K562 (cell line): ENCODE results near the gene MALRD1. TPM values are rescaled to one million over a fixed set of nuclear protein-coding genes. Genes with fewer than 3 reads are reported as not detected.

Experiments used
- ATAC-seq: fragments of 200-7000 bp; cut with Tn5 transposase; 3 replicates; pipeline ENCODE4 v1.9.1; 2020; ENCODE audit warnings: moderate library complexity
- BruUV-seq: library from RNA; stranded (reverse); fragments of 400-500 nt; replicated peaks from 2 replicates; lab custom pipeline; 2021; lab: Mats Ljungman, UMichigan
- CTCF ChIA-PET: fragments of 300-600 bp; formaldehyde crosslinking; extraction: SDS; loops from one replicate; lab custom pipeline; 2021; ENCODE audit warnings: low intra/inter-chr PET ratio; lab: Yijun Ruan, JAX
- POLR2A ChIA-PET: fragments of 300-600, 350-650 bp; sonication (Branson Sonifier 250); formaldehyde crosslinking; extraction: SDS; loops from one replicate; lab custom pipeline; 2021; ENCODE audit warnings: antibody characterized with exemption, inconsistent platforms; lab: Yijun Ruan, JAX
- DNase-seq, 4 experiments: peaks; one replicate each; pipeline versions ENCODE4 v3.0.0 to v3.0.0-alpha.2; 2011 to 2018; ENCODE audit warnings: low spot score in 3 of 4, mixed read lengths in 3 of 4; ENCODE audit errors: extremely low read depth in 1 of 4
- FAIRE-seq: peaks from 2 replicates; lab custom pipeline; 2011; peaks lifted over from hg19 to GRCh38; lab: Jason Lieb, UNC
- H2AFZ ChIP-seq: 2 replicates; pipeline ENCODE4 v1.6.0; 2011; ENCODE audit warnings: low read depth, low read length, control low read depth, inconsistent platforms
- H3K27ac ChIP-seq: fragments of 200-600 bp; 3 replicates; pipeline ENCODE4 v1.8.0; 2011; ENCODE audit warnings: low read depth, mild to moderate bottlenecking, control low read depth, inconsistent platforms, low read length, moderate library complexity, mixed read lengths; ENCODE audit errors: extremely low read depth
- H3K27me3 ChIP-seq, 2 experiments: fragments of 300-600 bp in 1 of 2; 2 replicates in 1 of 2; 3 replicates in 1 of 2; pipeline versions ENCODE4 v1.6.0 to v1.8.0; 2011; ENCODE audit warnings: inconsistent platforms in 2 of 2, low read length in 2 of 2, mild to moderate bottlenecking in 1 of 2, mixed read lengths in 1 of 2, moderate library complexity in 1 of 2; ENCODE audit not compliant: control insufficient read depth in 2 of 2, insufficient read depth in 2 of 2
- H3K36me3 ChIP-seq: fragments of 300-600 bp; 3 replicates; pipeline ENCODE4 v1.8.0; 2011; ENCODE audit warnings: mild to moderate bottlenecking, low read length, inconsistent platforms; ENCODE audit not compliant: control insufficient read depth, insufficient read depth
- H3K4me1 ChIP-seq, 2 experiments: fragments of 200-600 bp in 1 of 2; replicated peaks in 1 of 2; 2 replicates in 1 of 2; 3 replicates in 1 of 2; pipeline versions ENCODE4 v1.5.1 to v1.8.0; 2011; ENCODE audit warnings: inconsistent platforms in 2 of 2, low read length in 2 of 2, mild to moderate bottlenecking in 1 of 2, mixed read lengths in 1 of 2, moderate library complexity in 1 of 2; ENCODE audit not compliant: control insufficient read depth in 2 of 2, insufficient read depth in 2 of 2
- H3K4me2 ChIP-seq: 2 replicates; pipeline ENCODE4 v1.6.1; 2011; ENCODE audit warnings: low read length, control low read depth, inconsistent platforms, mixed read lengths; ENCODE audit not compliant: insufficient read depth
- H3K4me3 ChIP-seq: fragments of 200-600 bp; sonication (generic), shearing (Covaris generic); 2 replicates; pipeline ENCODE4 v1.5.1; 2016; ENCODE audit warnings: control low read depth, inconsistent platforms
- H3K79me2 ChIP-seq: fragments of 200-600 bp; 3 replicates; pipeline ENCODE4 v1.8.0; 2011; ENCODE audit warnings: low read length, inconsistent platforms; ENCODE audit not compliant: control insufficient read depth, insufficient read depth
- H3K9ac ChIP-seq, 2 experiments: 2 replicates each; pipeline versions ENCODE4 v1.6.0 to v1.6.1; 2011; ENCODE audit warnings: low read depth in 2 of 2, low read length in 2 of 2, control low read depth in 1 of 2, inconsistent platforms in 1 of 2, mild to moderate bottlenecking in 1 of 2, mixed read lengths in 1 of 2; ENCODE audit not compliant: insufficient read depth in 1 of 2
- H3K9me1 ChIP-seq: one replicate; pipeline ENCODE4 v1.6.0; 2011; ENCODE audit warnings: inconsistent platforms, mild to moderate bottlenecking, low read length, moderate library complexity; ENCODE audit not compliant: control insufficient read depth, insufficient read depth
- H3K9me3 ChIP-seq: replicated peaks from 2 replicates; pipeline ENCODE4 v1.5.1; 2011; ENCODE audit warnings: low read depth, low read length, inconsistent platforms; ENCODE audit not compliant: control insufficient read depth, insufficient read depth
- H4K20me1 ChIP-seq: replicated peaks from 2 replicates; pipeline ENCODE4 v1.6.1; 2011; ENCODE audit warnings: low read length, inconsistent platforms, mixed read lengths; ENCODE audit not compliant: control insufficient read depth, insufficient read depth
- DIDO1 ChIP-seq: fragments of 450-650 bp; IDR thresholded peaks from 2 replicates; pipeline ENCODE4 v1.6.1; 2016; ENCODE audit warnings: low read depth, missing biosample characterization, missing genetic modification characterization
- GATAD2B ChIP-seq: fragments of 450-650 bp; IDR thresholded peaks from 2 replicates; pipeline ENCODE4 v1.6.1; 2017; ENCODE audit warnings: mild to moderate bottlenecking, borderline replicate concordance
- MAFF ChIP-seq: IDR thresholded peaks from 2 replicates; pipeline ENCODE4 v1.6.1; 2012; ENCODE audit warnings: low read length, improper control_type of control experiment
- NFE2 ChIP-seq: IDR thresholded peaks from 2 replicates; pipeline ENCODE4 v1.6.1; 2014; ENCODE audit warnings: antibody characterized with exemption, low read depth
- ZNF165 ChIP-seq: fragments of 250-450 bp; sonication (Bioruptor Pico); IDR thresholded peaks from 2 replicates; pipeline ENCODE4 v1.4.0; 2020; ENCODE audit warnings: borderline replicate concordance
- WGBS: fragments of 100-300 bp; shearing (Covaris generic); methylation state at CpG from one replicate; pipeline ENCODE4 v1.1.6; 2016; ENCODE audit warnings: low coverage, mixed read lengths; ENCODE audit not compliant: insufficient coverage; ENCODE audit errors: missing lambda C conversion rate; 5-methylcytosine and 5-hydroxymethylcytosine counted together
- in situ Hi-C: fragments of 300-500 bp; cut with MboI; formaldehyde crosslinking; loops from 4 replicates; pipeline ENCODE4 v1.15.0; 2018; ENCODE audit warnings: inconsistent platforms, mixed read lengths
- intact Hi-C: fragments of 100-400 bp; cut with micrococcal nuclease; formaldehyde crosslinking; loops from 2 replicates; pipeline ENCODE4 v1.14.2; 2022
- polyA plus RNA-seq, 8 experiments: library from polyadenylated mRNA; depleted of rRNA in 4 of 8; stranded (reverse) in 5 of 8; unstranded in 3 of 8; fragments of >200 nt; fragmentation: Nextera tagmentation in 2 of 8; fragmentation: Illumina TruSeq in 1 of 8; extraction: Ambion mirVana in 2 of 8; extraction: Trizol in 1 of 8; gene quantifications; 2 replicates each; pipeline versions ENCODE4 v1.2.1 to v1.2.3, GENCODE V29; 2011 to 2014; ENCODE audit warnings: inconsistent platforms in 1 of 8, missing spikeins in 1 of 8
- total RNA-seq, 7 experiments: library from RNA; depleted of rRNA in 6 of 7; stranded (reverse); fragments of >200 nt in 6 of 7; fragmentation: Illumina TruSeq in 2 of 7; extraction: Trizol in 2 of 7; gene quantifications; 2 replicates each; pipeline versions ENCODE4 v1.2.1 to v1.2.3, GENCODE V29; 2011 to 2021; ENCODE audit warnings: low replicate concordance in 1 of 7
- TF ChIP-seq, protein P1 (sequence below): sonication (generic); formaldehyde crosslinking; IDR thresholded peaks from 2 replicates; pipeline ENCODE4 v1.8.1; 2023; ENCODE audit warnings: mild to moderate bottlenecking, missing genetic modification reagents

The MALRD1 gene
- total and polyA plus RNA-seq, 9 of the 15 experiments (the other 6 are each of a cell fraction or from before 2014, with no cell fraction given): not detected

DNA sequence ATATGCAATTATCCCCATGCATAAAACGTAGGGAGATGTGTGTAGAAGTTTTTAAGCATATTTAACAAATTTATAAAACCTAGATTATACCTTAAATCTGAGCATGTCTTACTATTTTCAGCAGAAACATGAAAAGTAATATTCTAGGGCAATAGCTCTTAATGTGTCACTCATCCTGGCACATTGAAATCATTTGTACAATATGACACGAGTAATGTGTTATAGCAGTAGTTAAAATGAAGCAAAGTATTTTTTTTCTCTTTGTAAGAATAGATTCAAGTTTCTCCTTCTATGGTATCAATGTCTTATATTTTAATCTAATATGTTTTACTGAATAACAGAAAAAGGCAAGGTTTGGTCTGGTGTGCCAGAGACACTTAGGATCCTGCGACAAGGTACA, 492.7 kb downstream of the MALRD1 start:
- H3K9ac ChIP-seq: no peak overlapping the region
- no peak for ATAC-seq
- no peak overlapping the region for H3K4me2 ChIP-seq
- no TSS peak for BruUV-seq
- H3K9me3 ChIP-seq: no peaks in the 10 kb centered on the region
- ChIA-PET CTCF (no interaction called here), POLR2A (no interaction called here)
- no peaks in the 10 kb centered on the region for H3K9me1 ChIP-seq
- H3K4me1 ChIP-seq: no peaks in the 10 kb centered on the region
- intact Hi-C loops (no loop called here), in situ Hi-C loops (no loop called here)
- no peaks in the 10 kb centered on the region for H3K36me3 ChIP-seq
- FAIRE-seq: no peak
- no peak overlapping the region for H2AFZ ChIP-seq
- H3K27me3 ChIP-seq: no peaks in the 10 kb centered on the region
- WGBS: 0% methylated on average over 3 of the region's 3 CpGs
- no peak for TF ChIP-seq ZNF165 (CRISPR knock-in tag)
- TF ChIP-seq GATAD2B: no peak
- no peak for TF ChIP-seq NFE2
- TF ChIP-seq, protein P1, sequence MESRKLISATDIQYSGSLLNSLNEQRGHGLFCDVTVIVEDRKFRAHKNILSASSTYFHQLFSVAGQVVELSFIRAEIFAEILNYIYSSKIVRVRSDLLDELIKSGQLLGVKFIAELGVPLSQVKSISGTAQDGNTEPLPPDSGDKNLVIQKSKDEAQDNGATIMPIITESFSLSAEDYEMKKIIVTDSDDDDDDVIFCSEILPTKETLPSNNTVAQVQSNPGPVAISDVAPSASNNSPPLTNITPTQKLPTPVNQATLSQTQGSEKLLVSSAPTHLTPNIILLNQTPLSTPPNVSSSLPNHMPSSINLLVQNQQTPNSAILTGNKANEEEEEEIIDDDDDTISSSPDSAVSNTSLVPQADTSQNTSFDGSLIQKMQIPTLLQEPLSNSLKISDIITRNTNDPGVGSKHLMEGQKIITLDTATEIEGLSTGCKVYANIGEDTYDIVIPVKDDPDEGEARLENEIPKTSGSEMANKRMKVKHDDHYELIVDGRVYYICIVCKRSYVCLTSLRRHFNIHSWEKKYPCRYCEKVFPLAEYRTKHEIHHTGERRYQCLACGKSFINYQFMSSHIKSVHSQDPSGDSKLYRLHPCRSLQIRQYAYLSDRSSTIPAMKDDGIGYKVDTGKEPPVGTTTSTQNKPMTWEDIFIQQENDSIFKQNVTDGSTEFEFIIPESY: no peak
- TF ChIP-seq DIDO1 (tag): no peak
- no peak for TF ChIP-seq MAFF
- no peak overlapping the region for H3K4me3 ChIP-seq
- no peak overlapping the region for H3K27ac ChIP-seq
- no peaks in the 10 kb centered on the region for H3K79me2 ChIP-seq
- no peak for DNase-seq
- no peaks in the 10 kb centered on the region for H4K20me1 ChIP-seq
